Measurements from ENCODE around the gene CMTR2. TPM values are rescaled to one million over a fixed set of nuclear protein-coding genes. Genes with fewer than 3 reads are reported as not detected.

Gene CMTR2
- total and polyA plus RNA-seq, 2 donors (not counting 1 experiment from before 2014, with no cell fraction given) = 10.1 to 41.3 TPM

- Histone ChIP-seq H3K9me3 (ENCODE audit: control extremely low read depth in 1 of 3, control insufficient read depth in 2 of 3, insufficient read depth in 1 of 3, low read length in 2 of 3) (peaks cover 0 to 5% (median 0%) of the 10 kb centered on the region in 3 donors), H3K4me2 (replicated peaks; ENCODE audit: low read depth, low read length, poor library complexity, severe bottlenecking) (no peak overlapping the region), H3K36me3 (replicated peaks in 1 of 2; ENCODE audit: control extremely low read depth in 1 of 2, control insufficient read depth in 1 of 2, extremely low read depth in 1 of 2, insufficient read depth in 2 of 2, low read length in 1 of 2) (no peaks in the 10 kb centered on the region), H3K27me3 (replicated peaks in 1 of 4; ENCODE audit: control extremely low read depth in 1 of 4, control insufficient read depth in 3 of 4, insufficient read depth in 4 of 4, low read length in 3 of 4) (no peaks in the 10 kb centered on the region), H3K9ac (ENCODE audit: low read length) (no peak overlapping the region), H3K4me3 (ENCODE audit: control extremely low read depth in 1 of 5, extremely low read depth in 1 of 5, insufficient read depth in 1 of 5, low read depth in 2 of 5, low read length in 4 of 5) (no peak overlapping the region), H3K27ac (ENCODE audit: low read length in 2 of 2) (no peak overlapping the region), H4K20me1 (ENCODE audit: control insufficient read depth, insufficient read depth, low read length, poor library complexity, severe bottlenecking) (no peaks in the 10 kb centered on the region), H3K4me1 (ENCODE audit: control insufficient read depth in 2 of 2, insufficient read depth in 2 of 2, low read length in 2 of 2) (no peaks in the 10 kb centered on the region), H3K79me2 (ENCODE audit: control insufficient read depth, insufficient read depth, low read length) (no peaks in the 10 kb centered on the region), H2AFZ (ENCODE audit: insufficient read depth, low read depth, low read length, poor library complexity, severe bottlenecking) (no peak overlapping the region)
- Mint-ChIP-seq H3K9me3 (ENCODE audit: insufficient read depth) (peaks cover 9% of the 10 kb centered on the region), H3K4me3 (no peak overlapping the region), H3K4me1 (no peaks in the 10 kb centered on the region), H3K27me3 (no peaks in the 10 kb centered on the region), H3K27ac (no peak overlapping the region)
- no peak for ATAC-seq (ENCODE audit: low read depth)
- POLR2A ChIA-PET = no interaction called here
- no peak for DNase-seq
- no peak for TF ChIP-seq CTCF (IDR thresholded peaks at IDR 0.05)
- no peak for TF ChIP-seq EZH2 (IDR thresholded peaks at IDR 0.05; ENCODE audit: borderline replicate concordance, insufficient read depth, low read depth, low read length, poor library complexity, severe bottlenecking)
- CTCF ChIA-PET = no interaction called here
- 92% methylated on average over 2 of the region's 4 CpGs for WGBS (ENCODE audit: insufficient coverage)
- intact Hi-C loops (cut with micrococcal nuclease) = no loop called here
These were observed 12.4 kb downstream of the CMTR2 start for GRCh38 chr16:71276589-71277334.

GRCh38 chr16:71273384-71273783 is 15.8 kb downstream of the CMTR2 start:
- DNase-seq = no peak
- no peaks in the 10 kb centered on the region for H3K79me2 ChIP-seq (ENCODE audit: control insufficient read depth, insufficient read depth, low read length)
- no peaks in the 10 kb centered on the region for H4K20me1 ChIP-seq (ENCODE audit: control insufficient read depth, insufficient read depth, low read length, poor library complexity, severe bottlenecking)
- no peak overlapping the region for H3K4me3 ChIP-seq (ENCODE audit: control extremely low read depth in 1 of 5, extremely low read depth in 1 of 5, insufficient read depth in 1 of 5, low read depth in 2 of 5, low read length in 4 of 5)
- Mint-ChIP-seq H3K9me3 (ENCODE audit: insufficient read depth) (peaks cover 9% of the 10 kb centered on the region), H3K4me1 (no peaks in the 10 kb centered on the region), H3K27ac (no peak overlapping the region), H3K4me3 (no peak overlapping the region), H3K27me3 (no peaks in the 10 kb centered on the region)
- H3K36me3 ChIP-seq (replicated peaks in 1 of 2; ENCODE audit: control extremely low read depth in 1 of 2, control insufficient read depth in 1 of 2, extremely low read depth in 1 of 2, insufficient read depth in 2 of 2, low read length in 1 of 2) = no peaks in the 10 kb centered on the region
- H3K4me2 ChIP-seq (replicated peaks; ENCODE audit: low read depth, low read length, poor library complexity, severe bottlenecking) = no peak overlapping the region
- H3K27ac ChIP-seq (ENCODE audit: low read length in 2 of 2) = no peak overlapping the region
- TF ChIP-seq CTCF (IDR thresholded peaks at IDR 0.05) (no peak), EZH2 (IDR thresholded peaks at IDR 0.05; ENCODE audit: borderline replicate concordance, insufficient read depth, low read depth, low read length, poor library complexity, severe bottlenecking) (no peak)
- ChIA-PET POLR2A (no interaction called here), CTCF (no interaction called here)
- peaks cover 0 to 5% (median 0%) of the 10 kb centered on the region in 3 donors for H3K9me3 ChIP-seq (ENCODE audit: control extremely low read depth in 1 of 3, control insufficient read depth in 2 of 3, insufficient read depth in 1 of 3, low read length in 2 of 3)
- H3K4me1 ChIP-seq (ENCODE audit: control insufficient read depth in 2 of 2, insufficient read depth in 2 of 2, low read length in 2 of 2) = no peaks in the 10 kb centered on the region
- no peak overlapping the region for H3K9ac ChIP-seq (ENCODE audit: low read length)
- H2AFZ ChIP-seq (ENCODE audit: insufficient read depth, low read depth, low read length, poor library complexity, severe bottlenecking) = no peak overlapping the region
- peaks cover 0 to 2% (median 0%) of the 10 kb centered on the region in 4 experiments for H3K27me3 ChIP-seq (replicated peaks in 1 of 4; ENCODE audit: control extremely low read depth in 1 of 4, control insufficient read depth in 3 of 4, insufficient read depth in 4 of 4, low read length in 3 of 4)
- intact Hi-C loops (cut with micrococcal nuclease) = no loop called here
- no CpG with 5 or more reads among the region's 1 CpG for WGBS (ENCODE audit: insufficient coverage)
- ATAC-seq (ENCODE audit: low read depth) = no peak

Measured in B cell (primary cell).